T-helper 22 cell (primary cell): ENCODE data around the gene TAL1.
"Not testable (repeated sequence)": the region's sequence is repeated elsewhere in the genome, so short reads cannot be mapped to it uniquely, and the experiment has no call there.

Experiments used
- DNase-seq: peaks from one replicate; pipeline ENCODE4 v3.0.0-alpha.2; 2020; ENCODE audit warnings: low read depth

The TAL1 gene

DNA sequence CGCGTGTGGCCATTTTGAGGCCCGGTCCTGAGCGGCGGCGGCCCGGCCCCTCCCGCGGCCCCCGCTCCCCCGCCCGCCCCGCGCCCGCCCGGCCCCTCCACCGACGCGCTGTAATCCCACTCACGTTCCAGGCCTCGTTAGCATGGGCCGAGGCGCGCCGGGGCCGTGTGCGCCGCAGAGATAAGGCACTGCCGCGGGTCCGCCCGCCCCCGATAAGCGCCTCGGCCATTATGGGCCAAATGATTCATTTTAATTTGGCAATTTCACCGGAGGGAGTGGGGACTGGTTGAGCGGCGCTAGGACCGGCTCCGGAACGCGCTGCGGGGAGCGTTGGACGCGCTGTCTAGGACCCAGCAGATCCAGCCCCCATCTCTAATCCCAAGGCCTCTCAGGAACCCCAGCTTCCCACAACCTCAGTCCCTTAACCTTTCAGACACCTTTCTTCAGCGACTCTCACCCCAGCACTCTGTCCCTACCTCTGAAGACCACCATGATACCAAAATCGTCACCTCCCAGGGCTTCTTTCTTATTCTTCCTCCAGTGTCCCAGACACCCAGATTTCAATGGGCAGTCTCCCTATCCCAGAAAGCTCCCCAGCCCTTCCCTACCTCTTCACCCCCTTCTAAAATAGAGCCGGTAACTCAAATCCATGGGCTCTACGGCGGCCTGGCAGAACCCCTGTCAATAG is at the start of gene TAL1:
Gene TAL1 (minus strand): TSS at position 39 of the 688 bp plus-strand sequence. CDS start 6,337 bp downstream, outside the sequence.
- DNase-seq, result no peak

DNA sequence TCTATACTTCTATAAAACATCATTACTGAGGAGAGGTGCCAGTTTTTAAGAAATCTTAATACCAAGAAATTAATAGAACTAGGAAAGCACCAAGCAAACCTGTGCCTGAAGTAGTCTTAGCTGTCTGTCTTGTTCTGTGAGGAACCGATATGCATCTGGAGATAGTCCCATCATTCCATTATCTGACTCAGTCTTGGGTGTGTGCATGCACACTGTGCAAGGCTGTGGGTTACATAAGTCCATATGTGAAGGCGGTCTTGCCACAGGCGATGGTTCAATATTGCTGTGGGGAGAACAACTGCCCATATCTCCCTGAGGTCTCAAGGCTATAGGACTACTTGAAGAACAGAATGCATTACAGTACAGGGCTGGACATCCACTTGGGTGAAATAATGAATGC is 48.1 kb upstream of the TAL1 start:
- no peak for DNase-seq

DNA sequence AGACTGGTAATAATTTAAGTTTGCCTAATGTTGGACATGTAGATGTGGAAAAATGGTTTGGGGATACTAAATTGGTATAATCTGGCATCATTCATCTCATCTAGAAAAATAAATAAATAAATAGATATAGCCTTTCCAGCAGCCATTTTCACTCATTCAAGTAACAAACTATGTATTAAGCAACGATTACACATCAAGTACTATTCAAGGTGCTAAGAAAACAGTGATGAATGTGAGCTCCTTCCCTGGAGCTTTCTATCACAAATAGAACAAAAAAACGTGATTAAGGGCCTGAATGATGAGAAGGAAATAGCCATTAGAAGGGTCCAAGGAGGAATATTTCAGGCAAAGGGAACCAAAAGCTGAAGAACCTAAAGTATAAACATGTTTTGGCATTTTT is 44.8 kb upstream of the TAL1 start:
- no peak for DNase-seq

DNA sequence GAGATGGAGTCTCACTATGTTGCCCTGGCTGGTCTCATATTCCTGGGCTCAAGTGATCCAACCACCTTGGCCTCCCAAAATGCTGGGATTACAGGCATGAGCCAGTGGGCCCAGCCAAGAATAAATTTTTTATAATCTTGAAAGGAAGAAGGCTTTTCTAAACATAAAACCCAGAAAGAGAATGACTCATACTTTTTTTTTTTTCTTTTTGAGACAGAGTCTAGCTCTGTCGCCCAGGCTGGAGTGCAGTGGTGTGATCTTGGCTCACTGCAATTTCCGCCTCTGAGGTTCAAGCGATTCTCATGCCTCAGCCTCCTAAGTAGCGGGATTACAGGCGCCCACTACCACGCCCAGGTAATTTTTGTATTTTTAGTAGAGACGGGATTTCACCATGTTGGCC is 43.8 kb upstream of the TAL1 start:
- DNase-seq, result not testable (repeated sequence)

DNA sequence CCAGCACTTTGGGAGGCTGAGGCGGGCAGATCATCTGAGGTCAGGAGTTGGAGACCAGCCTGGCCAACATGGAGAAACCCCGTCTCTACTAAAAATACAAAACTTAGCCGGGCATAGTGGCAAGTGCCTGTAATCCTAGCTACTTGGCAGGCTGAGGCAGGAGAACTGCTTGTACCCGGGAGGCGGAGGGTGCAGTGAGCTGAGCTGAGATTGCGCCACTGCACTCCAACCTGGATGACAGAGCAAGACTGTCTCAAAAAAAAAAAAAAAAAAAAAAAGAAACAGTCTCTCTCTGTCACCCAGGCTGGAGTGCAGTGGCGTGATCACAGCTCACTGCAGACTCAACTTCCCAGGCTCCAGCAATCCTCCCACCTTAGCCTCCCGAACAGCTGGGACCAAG is 33.5 kb upstream of the TAL1 start:
- not testable (repeated sequence) for DNase-seq

DNA sequence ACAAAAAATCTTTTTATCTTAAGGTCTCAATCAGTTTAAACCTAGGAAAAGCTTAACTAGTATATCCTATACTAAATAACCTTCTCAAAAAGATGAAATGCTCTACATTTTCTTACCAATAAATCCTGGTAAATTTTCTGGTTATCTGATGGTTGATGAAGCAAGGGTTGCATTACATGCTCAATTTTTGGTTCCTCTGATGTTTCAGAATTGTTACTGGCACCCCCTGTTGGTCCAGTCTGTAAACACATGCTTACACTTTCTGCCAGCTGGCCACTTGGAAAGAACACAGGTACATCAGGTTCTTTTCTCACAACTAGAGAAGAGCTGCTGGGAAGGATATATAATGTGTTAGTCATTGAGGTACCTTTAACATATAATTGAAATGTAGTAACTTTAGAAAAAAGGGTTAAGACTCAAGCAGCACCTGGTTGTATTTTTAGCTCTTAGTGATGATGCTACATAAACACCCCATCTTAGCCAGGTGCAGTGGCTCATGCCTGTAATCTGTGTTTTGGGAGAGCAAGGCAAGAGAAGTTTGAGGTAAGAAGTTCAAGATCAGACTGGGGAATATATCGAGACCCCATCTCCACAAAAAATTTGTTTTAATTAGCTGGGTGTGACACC is 30.9 kb upstream of the TAL1 start:
- no peak for DNase-seq

DNA sequence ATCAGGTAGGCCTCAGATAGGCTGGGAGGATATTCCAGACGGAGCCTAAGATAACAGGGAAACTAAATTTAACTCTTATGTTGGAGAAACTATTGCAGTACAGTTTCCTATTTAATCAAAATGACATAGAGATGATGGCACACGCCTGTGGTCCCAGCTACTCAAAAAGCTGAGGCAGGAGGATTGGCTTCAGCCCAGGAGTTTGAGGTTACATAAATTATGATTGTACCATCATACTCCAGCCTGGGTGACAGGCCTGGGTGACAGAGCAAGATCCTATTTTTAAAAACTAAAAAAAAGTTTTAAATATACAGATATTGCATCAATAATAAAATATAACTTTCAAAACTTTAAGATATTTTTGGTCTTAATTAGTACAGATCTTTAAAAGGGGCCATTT is 25.2 kb upstream of the TAL1 start:
- DNase-seq, result no peak

DNA sequence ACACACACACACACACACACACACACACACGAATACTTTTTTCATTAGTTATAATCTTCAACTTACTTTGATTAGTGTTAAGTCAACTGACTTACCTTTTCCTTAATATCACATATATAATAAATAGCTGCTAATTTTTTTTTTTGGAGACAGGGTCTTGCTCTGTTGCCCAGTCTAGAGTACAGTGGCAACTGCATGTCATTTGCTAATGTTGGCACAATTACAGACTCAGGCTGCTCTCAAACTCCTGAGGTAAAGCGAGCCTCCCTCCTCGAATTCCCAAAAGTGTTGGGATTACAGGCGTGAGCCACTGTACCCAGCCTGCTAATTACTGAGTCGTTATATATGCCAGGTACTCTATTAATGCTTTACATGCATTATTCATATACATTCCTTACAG is 20.8 kb upstream of the TAL1 start:
- DNase-seq, result no peak

DNA sequence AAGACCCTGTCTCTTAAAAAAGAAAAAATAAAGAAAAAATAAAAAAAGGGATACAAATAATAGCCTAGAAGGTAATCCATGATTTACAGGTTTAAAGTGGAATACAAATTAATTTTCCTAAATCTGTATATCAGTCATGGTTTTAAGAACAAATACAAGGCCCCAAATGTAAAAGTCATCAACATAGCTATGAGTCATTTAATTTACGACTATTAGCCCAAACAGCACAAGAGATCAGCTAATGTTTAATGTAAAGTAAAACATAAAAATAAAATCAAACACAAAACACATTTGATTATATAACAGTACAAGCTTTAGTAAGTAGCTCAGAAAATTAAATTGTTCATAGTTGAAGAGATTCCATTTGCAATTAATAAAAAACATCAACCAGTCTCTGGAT is 20.3 kb upstream of the TAL1 start:
- no peak for DNase-seq

DNA sequence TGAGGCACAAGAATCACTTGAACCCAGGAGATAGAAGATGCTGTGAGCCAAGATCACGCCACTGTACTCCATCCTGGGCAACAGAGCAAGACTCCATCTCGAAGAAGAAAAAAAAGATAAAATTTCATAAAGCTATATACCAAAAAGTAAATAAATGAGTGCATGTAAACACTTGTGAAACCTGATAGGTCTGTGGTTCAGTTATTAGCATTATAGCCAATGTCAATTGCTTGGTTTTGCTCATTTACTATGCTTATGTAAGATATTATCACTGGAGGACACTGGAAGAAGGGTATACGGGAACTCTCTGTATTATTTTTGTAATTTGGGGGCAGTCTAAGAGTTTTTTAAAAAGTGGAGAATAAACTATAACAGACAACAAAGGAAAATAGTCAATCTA is 17.7 kb upstream of the TAL1 start:
- no peak for DNase-seq

DNA sequence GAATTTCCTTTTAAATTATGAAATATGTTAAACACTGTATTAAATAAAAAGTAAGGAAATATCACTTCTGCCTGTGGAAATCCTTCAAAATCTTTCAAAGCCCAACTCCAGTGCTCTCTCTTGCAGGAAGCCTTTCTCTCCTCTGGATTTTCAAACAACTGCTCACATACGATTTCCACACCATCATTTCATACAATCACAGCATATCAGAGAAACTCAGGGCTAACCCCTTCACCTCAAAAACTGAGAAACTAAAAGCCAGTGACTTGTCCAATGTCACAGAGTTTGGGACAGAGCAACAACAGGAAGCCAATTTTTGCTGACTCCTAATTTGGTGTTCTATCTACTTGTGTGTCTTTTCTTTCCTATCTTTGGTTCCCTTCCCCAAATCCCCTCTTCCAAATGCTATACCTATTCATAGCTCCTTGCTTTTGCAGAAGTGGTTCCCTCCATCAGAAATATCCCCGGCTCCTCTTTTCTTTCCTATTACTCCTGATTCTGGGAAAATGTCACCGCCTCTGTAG is 12.4 kb upstream of the TAL1 start:
- no peak for DNase-seq

DNA sequence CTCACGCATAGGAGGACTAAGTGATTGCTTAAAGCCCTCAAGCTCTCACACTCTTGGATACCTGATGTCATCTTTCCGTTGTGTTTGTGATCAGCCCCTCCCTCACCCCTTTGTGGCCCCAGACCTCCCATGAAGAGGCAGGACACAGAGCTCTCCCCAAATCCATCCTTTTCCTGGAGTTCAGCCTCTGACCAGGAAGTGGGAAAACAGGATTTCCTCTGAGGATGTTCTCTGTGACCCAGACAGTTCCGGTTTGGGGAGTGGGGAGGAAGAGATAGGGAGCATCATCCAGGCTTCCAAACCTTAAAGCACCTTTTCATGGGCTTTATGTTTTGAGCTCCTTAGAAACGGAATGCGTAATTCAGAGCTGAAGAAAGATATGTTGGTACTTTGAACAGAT is 11.9 kb upstream of the TAL1 start:
- DNase-seq, result no peak

DNA sequence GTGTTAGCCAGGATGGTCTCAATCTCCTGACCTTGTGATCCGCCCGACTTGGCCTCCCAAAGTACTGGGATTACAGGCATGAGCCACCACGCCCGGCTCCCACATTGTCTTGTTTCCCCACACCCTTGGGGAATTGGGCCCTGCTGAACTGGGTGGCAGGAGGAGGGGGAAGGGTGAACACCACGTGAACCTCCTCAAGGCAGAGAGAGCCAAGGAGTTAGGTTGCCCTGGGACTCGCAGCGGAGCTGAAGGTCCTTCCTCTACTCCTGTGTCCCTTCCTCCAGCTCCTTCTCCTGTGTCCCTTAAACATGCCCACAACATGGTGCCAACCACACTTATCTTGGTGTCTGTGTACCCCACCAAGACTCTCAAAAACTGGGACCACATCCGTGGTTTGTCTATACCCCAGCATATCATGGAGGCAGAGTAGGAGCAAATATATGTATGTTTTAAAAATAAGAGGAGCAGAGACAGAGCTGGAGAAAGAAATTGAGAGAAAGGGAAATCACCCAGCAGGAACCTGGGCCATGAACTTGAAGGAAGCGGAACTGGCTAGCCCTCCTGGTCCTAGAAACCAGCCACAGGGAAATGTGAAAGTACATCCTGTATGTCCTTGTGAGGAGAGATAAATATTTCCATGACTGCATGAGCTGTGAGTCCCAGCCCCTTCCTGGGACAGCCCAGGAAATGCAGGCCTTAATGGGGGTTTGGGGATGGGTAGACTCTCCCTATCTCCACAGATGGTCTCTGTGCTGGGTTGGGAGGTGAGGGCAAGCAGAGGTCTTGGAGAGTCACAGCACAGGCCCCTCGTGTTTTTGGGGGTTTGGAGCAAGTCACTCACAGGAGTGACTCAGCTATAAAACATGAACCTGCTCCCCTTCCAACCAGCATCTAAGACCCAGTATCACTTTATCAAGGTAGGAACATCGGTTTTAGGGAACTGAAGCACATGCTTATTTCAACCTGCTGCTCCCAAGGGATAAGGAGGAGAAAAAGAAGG is 9.4 kb upstream of the TAL1 start:
- DNase-seq, result no peak

DNA sequence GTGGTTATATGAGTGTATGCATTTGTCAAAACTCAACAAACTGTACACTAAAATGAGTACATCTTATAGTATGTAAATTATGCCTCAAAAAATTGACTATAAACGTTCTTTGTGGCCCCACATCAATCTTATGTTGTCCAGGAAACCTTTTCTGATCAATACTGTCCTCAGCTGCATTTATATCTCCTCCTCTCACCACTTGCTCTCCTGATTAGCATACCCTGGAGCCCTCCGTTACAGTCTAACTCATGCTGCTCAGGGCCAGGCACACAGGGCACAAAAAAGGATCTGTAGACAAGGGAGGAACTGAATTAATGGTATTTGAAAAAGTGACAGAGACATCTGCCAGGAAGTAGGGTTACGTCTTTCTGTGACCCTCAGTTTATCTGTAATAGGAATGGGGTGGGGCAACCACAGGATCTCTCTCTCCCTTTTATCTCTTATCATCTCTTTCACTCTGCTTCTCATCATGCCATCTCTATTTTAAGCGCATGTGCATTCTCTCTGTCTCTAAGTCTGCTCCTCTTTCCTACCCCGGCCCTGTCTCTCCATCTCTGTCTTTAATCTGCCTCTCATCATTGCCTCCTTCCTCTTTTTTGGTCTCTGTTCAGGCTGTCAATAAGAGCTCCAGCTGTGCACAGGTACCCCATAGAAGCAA is 7.0 kb upstream of the TAL1 start:
- DNase-seq, result no peak

DNA sequence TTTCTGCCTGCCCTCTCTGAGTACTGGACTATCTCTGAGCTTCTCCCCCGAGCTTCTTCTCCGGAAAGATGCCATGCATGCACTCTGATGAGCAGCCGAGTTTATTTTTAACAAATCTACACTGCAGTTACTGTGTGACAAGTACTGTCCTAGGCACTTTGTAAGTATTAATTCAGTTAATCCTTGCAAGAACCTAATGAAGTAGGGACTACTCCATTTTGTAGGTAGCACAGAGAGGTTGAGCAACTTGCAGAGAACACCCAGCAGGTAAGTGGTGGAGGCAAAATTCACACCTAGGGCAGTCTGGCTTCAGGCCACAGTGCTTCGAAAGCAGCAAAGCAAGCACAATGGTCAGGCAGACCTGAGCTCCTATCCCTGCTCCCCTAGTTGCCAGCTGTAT is 3.8 kb upstream of the TAL1 start:
- DNase-seq, result no peak

DNA sequence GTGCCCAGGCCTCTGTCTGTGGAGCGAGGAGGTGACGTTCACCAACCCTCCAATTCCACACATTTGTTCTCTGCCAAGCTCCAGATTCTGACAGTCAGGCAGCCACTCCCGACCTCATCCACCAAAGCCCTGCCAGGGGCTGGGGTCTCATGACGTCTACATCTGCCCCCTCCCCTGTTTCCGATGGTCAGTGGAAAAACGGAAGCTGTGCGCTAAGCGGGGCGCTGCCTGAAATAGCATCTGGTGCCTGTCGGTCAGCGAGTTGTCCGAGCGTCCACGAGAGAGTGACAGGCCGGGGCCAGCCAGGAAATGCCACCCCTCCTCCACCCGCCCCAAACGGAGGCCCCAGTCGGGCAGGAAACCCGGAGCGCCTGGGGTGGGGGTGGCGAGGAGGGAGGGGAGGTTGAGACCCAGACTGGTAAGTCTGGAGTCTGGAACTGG is 3.2 kb upstream of the TAL1 start:
- no peak for DNase-seq

DNA sequence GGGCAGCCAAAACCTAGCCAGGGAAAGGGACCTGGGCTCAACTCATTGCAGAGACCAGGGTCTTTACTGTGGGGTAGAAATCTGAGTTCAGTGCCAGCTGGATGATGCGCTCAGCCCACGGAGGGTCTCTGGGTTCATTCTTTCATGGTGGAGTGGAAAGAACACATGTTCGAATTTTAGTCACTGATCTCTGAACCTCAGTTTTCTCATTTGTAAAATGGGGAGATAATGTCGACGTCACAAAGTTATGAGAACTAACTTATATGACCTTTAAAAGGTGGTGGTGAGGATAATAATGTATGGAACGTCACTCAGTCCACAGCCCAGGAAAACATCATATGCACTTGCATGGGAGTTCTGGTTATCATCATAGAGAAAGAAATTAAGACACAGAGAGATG is 1.2 kb upstream of the TAL1 start:
- no peak for DNase-seq

DNA sequence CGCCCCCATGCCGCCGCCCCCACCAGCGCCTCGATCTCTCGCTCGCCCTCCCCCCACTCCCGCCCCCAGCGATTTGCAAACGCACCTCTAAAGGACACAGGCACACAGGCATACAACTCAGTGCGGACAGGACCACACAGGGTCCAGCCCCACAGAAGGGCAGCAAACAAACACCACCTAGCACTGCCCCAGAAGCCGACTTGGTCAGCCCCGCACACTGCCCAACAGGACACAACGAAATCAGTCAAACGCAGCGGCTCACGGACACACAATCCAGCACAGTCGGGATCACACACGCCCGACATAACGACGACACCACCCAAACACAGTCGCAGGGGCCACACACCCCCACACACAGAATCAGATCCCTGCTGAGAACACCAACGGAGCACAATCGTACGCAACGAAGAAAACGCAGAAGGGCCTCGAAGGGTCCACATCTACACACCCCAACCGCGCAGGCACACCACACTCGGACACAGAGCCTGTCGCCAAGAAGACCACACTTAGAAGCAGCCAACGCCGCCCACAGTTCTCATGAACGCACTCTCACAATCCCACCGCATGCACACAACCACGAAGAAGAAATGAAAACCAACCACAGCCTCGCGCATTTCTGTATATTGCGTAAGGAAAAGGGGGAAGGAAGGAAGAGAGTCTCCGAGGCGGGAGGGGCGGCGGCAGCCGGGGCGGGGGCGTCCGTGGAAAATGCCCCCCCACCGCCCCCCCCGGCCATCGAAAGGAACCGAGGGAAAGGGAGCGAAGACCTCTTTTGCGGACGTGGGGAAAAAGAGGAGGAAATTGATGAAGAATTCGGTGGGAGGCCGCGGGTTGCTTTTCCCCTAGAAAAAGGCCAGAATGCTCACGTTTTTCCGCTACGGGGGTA is 481 bp downstream of the TAL1 start:
- DNase-seq, result no peak

DNA sequence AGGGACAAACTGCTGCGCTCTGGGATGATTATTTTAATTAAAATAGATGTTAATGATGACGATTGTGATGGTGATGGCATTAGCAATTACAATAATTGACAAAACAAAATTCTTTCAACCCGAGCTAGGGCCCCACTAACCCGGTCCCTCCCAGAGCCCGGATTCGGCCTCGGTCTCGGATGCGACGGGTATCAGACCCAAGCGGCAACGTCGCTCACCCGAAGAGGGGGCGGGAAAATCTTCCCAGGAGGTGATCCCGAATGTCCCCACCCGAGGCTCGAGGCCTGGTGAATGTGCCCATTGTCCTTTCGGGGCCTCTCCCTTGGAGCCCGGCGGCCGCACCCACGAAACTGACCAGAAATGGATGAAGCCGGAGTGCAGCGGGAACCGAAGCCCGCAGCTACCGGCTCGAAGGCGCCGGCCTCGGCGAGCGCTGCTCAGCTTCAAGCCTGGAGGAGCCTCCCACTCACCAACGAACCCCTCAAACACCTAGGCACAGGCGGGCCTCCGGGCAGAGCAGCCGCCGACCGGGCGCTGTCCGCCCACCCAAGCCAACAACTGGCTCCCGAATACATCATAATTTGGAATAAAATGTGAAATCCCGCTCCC is 1.2 kb downstream of the TAL1 start:
- no peak for DNase-seq

DNA sequence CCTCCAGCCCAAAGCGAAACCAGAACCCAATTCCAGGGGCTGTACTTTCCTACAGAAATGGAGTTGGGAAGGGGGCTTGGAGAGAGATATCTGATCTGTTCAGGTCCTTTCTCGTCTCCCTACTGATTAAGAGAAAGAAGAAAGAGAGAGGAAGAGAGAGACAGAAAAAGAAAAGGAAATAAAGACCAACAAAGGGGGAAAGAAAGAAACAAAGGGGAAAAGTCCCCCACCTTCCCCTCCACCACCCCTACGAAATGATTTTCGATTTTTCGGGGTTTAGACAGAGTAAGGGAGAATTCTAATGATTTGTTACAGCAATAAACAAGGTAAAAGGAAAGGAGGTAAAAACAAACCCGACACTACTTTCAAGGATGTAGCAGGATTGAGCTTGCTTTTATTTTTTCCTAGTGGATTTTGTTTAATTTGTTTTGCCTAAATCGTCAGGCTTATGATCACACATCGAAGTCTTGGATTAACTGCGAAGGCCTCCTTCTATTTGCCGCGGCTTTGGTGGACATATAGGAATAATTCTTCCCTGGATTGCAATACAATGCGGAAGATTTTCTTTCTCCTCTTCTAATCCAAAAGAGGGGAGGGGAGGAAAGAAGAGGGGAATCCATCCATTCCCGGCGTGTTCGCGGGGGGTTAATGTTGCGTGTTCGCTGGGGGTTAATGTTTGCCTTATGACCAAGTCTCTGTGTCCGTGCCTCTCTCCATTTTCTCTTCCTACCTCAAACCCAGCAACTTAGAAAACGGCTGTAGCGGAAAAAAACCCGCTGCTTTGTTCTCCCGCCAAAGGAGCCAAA is 1.9 kb downstream of the TAL1 start:
- DNase-seq, result no peak
